GM12865 (cell line): ENCODE data around the gene TNFSF12.

ENCODE experiments used
- DNase-seq: peaks from one replicate; pipeline ENCODE4 v3.0.0; 2010; ENCODE audit warnings: low read depth
- H3K4me3 ChIP-seq: 2 replicates; pipeline ENCODE4 v1.5.1; 2011; ENCODE audit warnings: mild to moderate bottlenecking, low read depth, low read length, control low read depth
- CTCF ChIP-seq: IDR thresholded peaks from 2 replicates; pipeline ENCODE4 v1.5.1; 2011; ENCODE audit warnings: low read length, control low read depth, low read depth, inconsistent platforms; ENCODE audit not compliant: insufficient read depth; ENCODE audit errors: missing control alignments

Gene TNFSF12

GRCh38 chr17:7579001-7579833 is 30.4 kb downstream of the TNFSF12 start, which contains the start of gene CD68:
Gene CD68 (plus strand): TSS chr17:7579638. CDS start chr17:7579678, 40 bp downstream.
- DNase-seq: peak; percentile 90
- no peak for TF ChIP-seq CTCF
- H3K4me3 ChIP-seq: no peak within 1 kb of the TSS

- TF ChIP-seq CTCF: no peak
- no peak for DNase-seq
- H3K4me3 ChIP-seq: no peak overlapping the region
Measured at GRCh38 chr17:7579834-7580603, 31.2 kb downstream of the TNFSF12 start.

- TF ChIP-seq CTCF: no peak
- peak; percentile 11 for DNase-seq
- no peak overlapping the region for H3K4me3 ChIP-seq
Measured at GRCh38 chr17:7580604-7581575, 32.0 kb downstream of the TNFSF12 start.

GRCh38 chr17:7582396-7583252 is 33.8 kb downstream of the TNFSF12 start:
- no peak for TF ChIP-seq CTCF
- DNase-seq: no peak
- H3K4me3 ChIP-seq: peak overlapping the region; percentile 91

- TF ChIP-seq CTCF: no peak
- peak; percentile 97 for DNase-seq
- peak within 1 kb of the TSS; percentile 91 for H3K4me3 ChIP-seq
Measured at GRCh38 chr17:7583253-7584109, 34.6 kb downstream of the TNFSF12 start, which contains the start of gene MPDU1. Gene MPDU1 (plus strand): TSS chr17:7583852. CDS start chr17:7583863, 11 bp downstream.
